NOMO-1 treated with DMSO at 0.1 percent for 48 hours (cell line): ENCODE measurements around the gene FAM43A.

Experiments used
- DNase-seq: peaks from one replicate; lab custom pipeline; 2025; ENCODE audit not compliant: unreplicated experiment; lab: John Stamatoyannopoulos, UW

FAM43A gene

DNA sequence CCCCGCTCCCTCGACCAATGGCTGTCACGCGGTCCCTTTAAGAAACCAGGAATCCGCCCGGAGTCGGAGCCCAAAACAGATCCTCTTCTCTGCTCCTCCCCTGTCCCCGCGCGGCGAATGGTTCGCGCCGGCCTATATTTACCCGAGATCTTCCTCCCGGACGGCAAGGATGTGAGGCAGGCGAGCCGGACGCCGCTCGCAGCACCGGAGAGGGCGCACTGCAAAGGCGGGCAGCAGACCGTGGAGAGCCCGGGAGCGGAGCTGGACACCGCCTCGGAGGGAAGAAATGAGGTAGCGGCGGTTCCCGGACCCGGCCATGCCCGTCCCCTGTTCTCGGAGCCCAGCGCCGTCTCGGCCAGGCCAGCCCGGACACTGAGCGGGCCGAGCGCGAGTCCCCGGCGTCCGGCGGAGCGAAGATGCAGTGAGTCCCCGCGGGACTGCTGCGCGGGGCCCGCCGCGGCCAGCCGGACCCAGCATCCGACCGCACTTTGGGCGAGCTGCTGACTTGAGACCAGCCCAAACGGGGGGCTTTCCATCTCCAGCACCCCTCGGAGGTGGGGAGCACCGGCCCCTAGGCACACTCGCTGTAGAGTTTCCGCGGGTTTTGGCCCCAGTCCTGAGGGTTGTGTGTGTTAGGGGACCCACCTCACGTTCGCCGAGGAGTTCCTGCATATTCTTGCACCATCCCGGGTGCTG lies at the start of gene FAM43A:
TSS of gene FAM43A (plus strand) at position 166 of the 696 bp plus-strand sequence. CDS start 944 bp downstream, outside the sequence.
- peak; percentile 94 for DNase-seq

- no peak for DNase-seq
These were observed 48.6 kb upstream of the FAM43A start for GRCh38 chr3:194637066-194637465.

- DNase-seq: no peak
These were observed 47.9 kb upstream of the FAM43A start for GRCh38 chr3:194637541-194638400.

GRCh38 chr3:194638991-194639605 lies 46.6 kb upstream of the FAM43A start:
- no peak for DNase-seq

- no peak for DNase-seq
These were observed 44.9 kb upstream of the FAM43A start for GRCh38 chr3:194640829-194641228.

DNA sequence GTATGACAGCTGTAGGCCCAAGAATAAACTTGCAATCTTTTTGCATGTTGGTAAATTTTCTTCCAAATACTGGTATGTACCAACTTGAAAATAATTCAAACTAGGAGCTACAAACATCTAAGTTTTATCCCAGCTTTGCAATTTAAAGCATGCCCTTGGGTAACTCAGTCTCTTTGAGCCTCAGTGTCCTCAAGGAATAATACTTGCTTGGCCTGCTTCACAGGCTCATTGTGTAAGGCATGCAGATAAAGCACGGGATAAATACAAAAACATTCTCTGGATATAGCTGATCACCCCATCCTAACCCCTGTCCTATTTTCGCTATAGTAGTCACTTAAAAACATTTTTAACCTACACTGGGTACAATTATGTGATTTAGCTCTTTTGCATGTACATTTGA lies 42.9 kb upstream of the FAM43A start:
- no peak for DNase-seq

GRCh38 chr3:194647747-194648146 lies 37.9 kb upstream of the FAM43A start:
- no peak for DNase-seq

DNA sequence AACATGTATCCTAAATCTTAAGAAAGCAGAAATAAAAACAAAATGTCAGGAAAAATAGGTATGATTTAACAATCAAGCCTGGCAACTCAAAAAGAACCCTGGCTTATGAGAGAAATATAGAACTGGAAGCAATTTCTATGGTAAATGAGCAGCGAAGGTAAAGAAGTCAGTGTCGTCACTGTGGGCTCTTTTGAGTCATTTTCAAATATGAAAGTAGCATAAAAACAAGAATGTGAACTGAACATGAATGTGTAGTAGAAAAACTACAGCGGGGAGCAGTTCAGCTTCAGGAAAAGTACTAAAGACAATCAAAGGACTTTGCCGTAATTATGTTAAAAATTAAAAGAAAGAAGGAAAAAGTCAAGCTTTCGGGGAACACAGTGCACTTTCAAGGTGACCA lies 31.2 kb upstream of the FAM43A start:
- no peak for DNase-seq

DNA sequence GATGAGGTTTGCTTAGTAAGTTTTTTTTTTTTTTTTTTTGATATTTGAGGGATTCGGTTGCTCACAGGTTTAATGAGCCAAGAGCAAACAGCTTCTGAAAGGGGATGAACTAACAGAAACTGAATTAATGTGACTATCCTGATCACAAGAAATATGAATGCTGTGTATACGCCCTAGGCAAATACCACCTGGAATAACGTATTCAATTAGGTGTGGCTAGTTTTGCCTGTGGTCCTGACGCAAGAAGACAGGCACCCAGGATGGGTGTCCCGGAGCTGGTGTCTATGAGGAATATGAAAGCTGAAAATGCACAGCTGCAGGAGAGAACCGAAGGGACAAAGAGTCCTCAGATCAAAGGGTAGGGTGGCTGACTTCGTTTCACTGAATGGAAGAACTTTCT lies 28.2 kb upstream of the FAM43A start:
- DNase-seq: no peak

- DNase-seq: no peak
These were observed 27.0 kb upstream of the FAM43A start for GRCh38 chr3:194658477-194659242.

DNA sequence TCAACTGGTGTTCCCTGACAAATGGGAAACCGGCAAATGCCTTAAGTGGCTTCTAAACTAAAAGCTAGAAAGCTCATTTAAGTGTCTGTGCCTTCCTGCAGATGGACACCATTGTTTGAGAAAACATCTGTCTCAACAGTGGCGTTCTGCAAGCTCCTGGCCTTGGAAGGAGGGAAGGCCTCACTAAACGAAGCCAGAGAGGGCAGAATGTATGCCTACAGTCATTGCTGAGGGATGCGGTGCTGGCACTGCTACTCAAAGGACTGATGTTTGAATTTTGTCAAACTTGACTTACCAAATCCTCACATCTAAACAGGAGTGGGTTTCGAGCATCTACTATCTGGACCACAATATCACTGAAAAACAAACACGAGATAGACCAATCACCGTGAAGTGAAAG lies 25.9 kb upstream of the FAM43A start:
- DNase-seq: no peak

GRCh38 chr3:194661374-194661773 lies 24.3 kb upstream of the FAM43A start:
- no peak for DNase-seq

DNA sequence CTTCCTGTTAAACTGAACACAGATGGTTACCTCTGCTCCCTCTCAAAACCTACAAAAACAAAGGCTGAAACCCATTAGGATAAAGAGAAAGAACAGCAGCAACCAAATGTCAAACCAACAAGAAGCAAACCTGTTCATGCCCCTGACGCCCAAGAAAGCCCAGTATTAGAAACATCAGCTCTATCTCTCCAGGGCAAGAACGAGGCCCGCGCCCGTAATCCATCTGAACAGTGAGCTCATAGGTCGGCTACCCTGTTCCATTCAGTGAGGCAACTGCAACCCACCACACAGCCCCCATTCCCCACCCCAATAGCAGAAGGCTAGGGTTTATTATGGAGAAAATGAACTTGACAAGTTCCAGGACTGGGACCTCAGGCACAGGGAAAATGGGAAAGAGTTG lies 23.7 kb upstream of the FAM43A start:
- DNase-seq: no peak

- no peak for DNase-seq
These were observed 20.8 kb upstream of the FAM43A start for GRCh38 chr3:194664857-194665256.

DNA sequence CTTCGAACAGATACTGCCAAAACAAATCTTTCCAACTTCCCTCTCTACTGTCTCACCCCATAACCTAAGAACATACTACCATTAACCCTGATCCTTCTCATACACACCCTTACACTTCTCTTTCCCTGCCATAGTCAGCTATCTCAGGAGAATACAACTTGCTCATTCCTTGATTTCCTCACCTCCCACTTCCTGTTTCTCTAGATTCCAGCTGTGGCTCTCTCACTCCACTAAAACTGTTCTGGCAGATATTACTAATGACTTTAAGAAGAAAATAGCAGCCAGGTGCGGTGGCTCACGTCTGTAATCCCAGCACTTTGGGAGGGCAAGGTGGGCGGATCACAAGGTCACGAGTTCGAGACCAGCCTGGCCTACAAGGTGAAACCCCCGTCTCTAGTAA lies 18.3 kb upstream of the FAM43A start:
- DNase-seq: no peak

DNA sequence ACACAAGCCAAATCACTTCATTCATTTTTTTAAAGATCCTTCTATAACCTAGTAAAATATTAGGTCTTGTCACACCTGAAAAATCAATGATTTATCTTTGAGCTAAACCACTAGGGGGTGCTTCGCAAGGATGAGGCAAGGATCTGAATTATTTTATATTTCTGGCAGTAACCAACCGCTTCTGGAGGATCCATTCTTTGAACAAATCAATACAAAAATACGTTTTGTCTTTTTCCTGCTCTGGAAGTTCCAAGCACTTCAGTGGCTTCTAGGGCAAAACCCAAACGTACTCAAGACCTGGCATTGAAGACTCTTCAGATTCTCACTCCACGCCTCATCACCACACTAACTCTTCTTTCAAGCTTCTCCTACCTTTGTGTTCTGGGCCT lies 14.2 kb upstream of the FAM43A start:
- DNase-seq: peak; percentile 66

GRCh38 chr3:194671900-194672808 lies 13.5 kb upstream of the FAM43A start, which contains the start of gene LSG1:
Gene LSG1, minus strand, starts transcription at chr3:194672191. Its CDS starts 29 bp downstream, at chr3:194672162.
- peak; percentile 98 for DNase-seq

DNA sequence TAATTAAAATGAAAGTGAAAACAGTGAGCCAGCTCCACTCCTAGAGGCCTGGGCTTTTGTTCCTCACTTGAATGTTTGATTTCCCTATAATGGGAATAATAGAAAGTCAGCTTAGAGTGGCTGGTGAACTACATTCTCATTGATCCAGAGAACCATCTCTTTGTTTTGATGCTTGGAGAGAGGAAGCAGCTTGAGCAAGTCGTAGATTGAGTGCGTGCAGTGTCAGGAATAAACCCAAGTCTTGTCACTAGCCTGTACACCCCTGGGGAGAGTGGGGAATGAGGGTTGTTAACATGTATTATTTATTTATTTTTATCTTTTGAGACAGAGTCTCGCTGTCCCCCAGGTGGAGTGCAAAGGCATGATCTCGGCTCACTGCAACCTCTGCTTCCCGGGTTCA lies 12.8 kb upstream of the FAM43A start:
- DNase-seq: no peak

GRCh38 chr3:194673761-194674160 lies 11.9 kb upstream of the FAM43A start:
- DNase-seq: no peak

- DNase-seq: no peak
These were observed 10.5 kb upstream of the FAM43A start for GRCh38 chr3:194675081-194675640.
